ENCODE data around the gene FYCO1. TPM values are rescaled to one million over a fixed set of nuclear protein-coding genes. Genes with fewer than 3 reads are reported as not detected.

Gene FYCO1
- total RNA-seq, 1 donor from 2014 or later = 40.9 TPM

DNA sequence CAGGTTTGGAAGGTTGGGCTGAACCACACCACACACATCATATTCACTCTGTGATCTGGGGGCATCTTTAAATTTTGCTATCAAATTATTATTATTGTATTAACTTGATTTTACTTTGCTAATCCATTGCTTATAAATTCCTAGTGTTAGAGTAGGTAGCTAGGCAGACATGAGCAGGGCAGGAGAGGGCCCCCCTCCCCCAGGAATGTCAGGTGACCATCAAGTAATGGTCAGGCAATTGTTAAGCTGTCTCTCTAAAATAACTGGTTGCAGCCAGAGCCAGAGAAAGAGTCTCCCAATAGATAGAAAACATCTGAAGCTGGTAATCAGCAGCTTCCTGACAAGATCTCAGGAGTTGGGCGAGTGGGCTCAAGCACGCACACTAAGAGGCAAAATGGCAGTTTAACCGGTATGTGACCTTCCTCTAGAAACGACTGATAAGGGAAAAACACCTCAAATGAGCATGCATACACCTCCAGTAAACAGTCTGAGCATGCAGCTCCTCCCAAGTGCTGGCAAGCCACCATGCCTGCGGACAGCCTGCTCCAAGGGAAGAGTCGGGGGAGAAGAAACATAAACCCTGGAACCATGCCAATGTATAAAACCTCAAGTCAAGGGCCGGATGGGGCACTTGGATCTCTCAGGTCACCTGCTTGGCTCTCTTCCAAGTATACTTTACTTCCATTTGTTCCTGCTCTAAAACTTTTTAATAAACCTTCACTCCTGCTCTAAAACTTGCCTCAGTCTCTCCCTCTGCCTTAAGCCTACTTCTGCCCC is 55.4 kb downstream of the FYCO1 start:
- ATAC-seq = no peak
- Histone ChIP-seq H3K9me3 (no peaks in the 10 kb centered on the region), H3K4me1 (peaks cover 10% of the 10 kb centered on the region), H3K36me3 (peaks cover 39% of the 10 kb centered on the region), H3K4me3 (no peak overlapping the region), H3K27ac (no peak overlapping the region), H3K27me3 (ENCODE audit: low read depth) (no peaks in the 10 kb centered on the region)
- TF ChIP-seq, protein P1, sequence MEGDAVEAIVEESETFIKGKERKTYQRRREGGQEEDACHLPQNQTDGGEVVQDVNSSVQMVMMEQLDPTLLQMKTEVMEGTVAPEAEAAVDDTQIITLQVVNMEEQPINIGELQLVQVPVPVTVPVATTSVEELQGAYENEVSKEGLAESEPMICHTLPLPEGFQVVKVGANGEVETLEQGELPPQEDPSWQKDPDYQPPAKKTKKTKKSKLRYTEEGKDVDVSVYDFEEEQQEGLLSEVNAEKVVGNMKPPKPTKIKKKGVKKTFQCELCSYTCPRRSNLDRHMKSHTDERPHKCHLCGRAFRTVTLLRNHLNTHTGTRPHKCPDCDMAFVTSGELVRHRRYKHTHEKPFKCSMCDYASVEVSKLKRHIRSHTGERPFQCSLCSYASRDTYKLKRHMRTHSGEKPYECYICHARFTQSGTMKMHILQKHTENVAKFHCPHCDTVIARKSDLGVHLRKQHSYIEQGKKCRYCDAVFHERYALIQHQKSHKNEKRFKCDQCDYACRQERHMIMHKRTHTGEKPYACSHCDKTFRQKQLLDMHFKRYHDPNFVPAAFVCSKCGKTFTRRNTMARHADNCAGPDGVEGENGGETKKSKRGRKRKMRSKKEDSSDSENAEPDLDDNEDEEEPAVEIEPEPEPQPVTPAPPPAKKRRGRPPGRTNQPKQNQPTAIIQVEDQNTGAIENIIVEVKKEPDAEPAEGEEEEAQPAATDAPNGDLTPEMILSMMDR (IDR thresholded peaks at IDR 0.05) = no peak
- intact Hi-C loops (cut with DNase I) = loop anchor here (5.0 kb wide), 1 partner anchor 137 kb away; no protein-coding TSS in a partner anchor
- DNase-seq = no peak

DNA sequence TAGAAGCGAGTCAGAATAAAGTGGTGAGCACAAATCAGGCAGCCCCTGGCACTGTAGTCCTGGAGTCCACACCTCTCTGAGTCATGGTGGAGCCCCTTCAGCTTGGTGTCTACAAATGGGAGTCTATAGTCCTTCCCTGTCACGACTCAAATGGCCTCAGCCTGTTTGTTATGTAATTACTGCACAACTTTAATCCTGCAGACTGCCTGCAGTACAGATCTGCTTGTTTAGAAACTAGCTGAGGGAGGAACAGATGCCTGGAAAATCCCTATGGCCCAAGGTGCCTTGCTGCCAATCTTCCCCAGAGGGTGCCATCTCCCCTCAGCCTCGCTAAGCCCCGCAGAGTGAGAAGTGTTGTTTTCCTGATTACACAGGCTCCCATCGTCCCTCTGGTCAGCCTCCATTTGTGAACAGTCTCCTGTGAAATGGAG is 56.3 kb downstream of the FYCO1 start:
- Histone ChIP-seq H3K9me3 (no peaks in the 10 kb centered on the region), H3K4me1 (peaks cover 10% of the 10 kb centered on the region), H3K27me3 (ENCODE audit: low read depth) (no peaks in the 10 kb centered on the region), H3K36me3 (peaks cover 41% of the 10 kb centered on the region), H3K27ac (no peak overlapping the region), H3K4me3 (no peak overlapping the region)
- ATAC-seq (peak in 1 of 2 donors; percentile 34), DNase-seq (no peak)
- TF ChIP-seq, protein P1 (IDR thresholded peaks at IDR 0.05) = no peak
- intact Hi-C loops (cut with DNase I) = no loop called here

DNA sequence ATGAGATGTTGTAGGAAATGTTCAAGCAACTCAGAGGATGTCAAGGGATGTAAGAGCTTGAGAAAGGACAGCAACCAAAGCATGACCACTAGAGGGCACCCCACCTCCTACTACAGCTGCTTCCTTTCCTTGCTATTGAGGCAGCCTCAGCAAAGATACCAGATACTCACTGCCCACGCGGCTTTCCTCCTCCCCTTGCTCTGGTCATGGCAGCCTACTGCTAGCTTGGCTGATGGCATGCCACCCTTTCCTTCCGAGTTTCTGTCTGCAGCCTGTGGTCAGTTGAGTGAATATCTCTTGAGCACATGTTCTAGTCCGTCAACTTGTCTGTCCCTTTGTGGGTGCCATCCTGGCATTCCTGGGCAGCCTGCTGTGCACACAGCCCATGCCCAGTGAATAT is 56.8 kb downstream of the FYCO1 start:
- intact Hi-C loops (cut with DNase I) = no loop called here
- peak; percentile 88 to 91 for ATAC-seq
- Histone ChIP-seq H3K36me3 (peaks cover 46% of the 10 kb centered on the region), H3K27me3 (ENCODE audit: low read depth) (no peaks in the 10 kb centered on the region), H3K27ac (no peak overlapping the region), H3K4me3 (no peak overlapping the region), H3K9me3 (no peaks in the 10 kb centered on the region), H3K4me1 (peaks cover 10% of the 10 kb centered on the region)
- DNase-seq = peak; percentile 85
- TF ChIP-seq, protein P1 (IDR thresholded peaks at IDR 0.05) = peak; percentile 81

DNA sequence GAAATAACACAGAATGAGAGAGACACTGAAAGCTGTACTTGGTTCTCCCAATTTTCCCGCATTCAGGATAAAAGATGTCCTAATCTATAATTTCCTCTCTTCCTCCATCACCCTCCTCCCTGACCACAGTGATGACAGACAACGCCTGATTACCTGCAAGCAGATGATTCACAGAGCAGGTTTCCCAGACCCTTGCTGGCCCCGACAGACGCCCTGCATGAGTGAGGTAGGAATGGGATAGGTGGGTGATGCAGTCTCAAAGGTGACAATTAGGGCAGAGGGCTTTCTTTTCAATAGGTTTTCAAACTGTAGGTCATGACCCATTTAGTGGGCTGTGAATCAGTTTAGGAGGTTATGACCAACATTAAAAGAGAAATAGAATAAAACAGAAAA is 57.6 kb downstream of the FYCO1 start:
- ATAC-seq (no peak), DNase-seq (no peak)
- no peaks in the 10 kb centered on the region for H3K9me3 ChIP-seq
- no peaks in the 10 kb centered on the region for H3K27me3 ChIP-seq (ENCODE audit: low read depth)
- peaks cover 51% of the 10 kb centered on the region for H3K36me3 ChIP-seq
- no peak overlapping the region for H3K27ac ChIP-seq
- peaks cover 10% of the 10 kb centered on the region for H3K4me1 ChIP-seq
- intact Hi-C loops (cut with DNase I) = no loop called here
- no peak overlapping the region for H3K4me3 ChIP-seq
- TF ChIP-seq, protein P1 (IDR thresholded peaks at IDR 0.05) = no peak

DNA sequence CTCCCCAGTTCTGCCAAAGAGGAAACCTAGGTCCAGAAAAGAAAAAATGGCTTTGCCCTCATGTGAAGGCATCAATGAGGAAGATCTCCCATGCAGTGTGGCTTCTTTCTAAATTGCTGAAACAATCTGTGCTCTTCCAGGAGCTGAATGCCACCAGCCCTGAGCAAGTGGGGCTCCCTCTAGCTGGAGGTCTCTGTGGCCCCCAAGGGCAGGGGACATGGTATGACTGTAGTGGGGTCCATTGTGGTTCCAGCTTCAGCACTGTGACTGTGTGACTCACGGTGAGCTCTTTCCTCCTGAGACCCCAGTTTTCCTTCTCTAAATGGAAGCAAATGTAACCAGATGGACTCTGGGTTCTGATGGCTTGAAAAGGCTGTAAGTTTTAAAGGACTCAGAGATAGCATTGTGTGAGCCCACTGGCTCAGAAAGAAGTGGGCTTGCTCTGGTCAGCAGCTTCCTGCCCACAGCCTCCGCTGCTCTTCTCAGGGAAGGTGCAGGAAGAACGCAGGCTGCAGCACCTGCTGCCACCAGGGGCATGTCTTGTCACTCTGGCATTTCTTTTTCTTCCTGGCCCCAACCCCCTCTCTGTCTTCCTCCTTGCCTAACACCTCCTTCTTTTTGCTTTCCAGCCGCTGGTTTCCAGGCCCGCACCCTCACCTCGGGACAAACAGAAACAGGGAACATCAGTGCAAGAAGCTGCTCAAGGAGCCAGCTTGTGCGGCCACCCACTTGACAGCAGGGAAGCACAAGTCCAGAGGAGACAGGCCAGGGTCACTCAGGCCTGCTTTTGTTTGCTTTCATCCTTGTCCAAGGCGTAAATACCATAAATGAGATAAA is 58.2 kb downstream of the FYCO1 start:
- Histone ChIP-seq H3K36me3 (peaks cover 57% of the 10 kb centered on the region), H3K27ac (no peak overlapping the region), H3K9me3 (no peaks in the 10 kb centered on the region), H3K4me1 (peaks cover 10% of the 10 kb centered on the region), H3K4me3 (no peak overlapping the region), H3K27me3 (ENCODE audit: low read depth) (no peaks in the 10 kb centered on the region)
- ATAC-seq = no peak
- no peak for DNase-seq
- intact Hi-C loops (cut with DNase I) = no loop called here
- TF ChIP-seq, protein P1 (IDR thresholded peaks at IDR 0.05) = no peak
